Activated T-cell treated with anti-CD3 and anti-CD28 coated beads for 48 hours (primary cell): ENCODE data around the gene ALG8.
A peak's percentile ranks its signal among the peaks of the same experiment; 100 is the strongest.
"Not testable (repeated sequence)": the region's sequence is repeated elsewhere in the genome, so short reads cannot be mapped to it uniquely, and the experiment has no call there.

Experiments used
- DNase-seq: peaks from one replicate; pipeline ENCODE4 v3.0.0-alpha.2; 2020; ENCODE audit warnings: low read depth

The ALG8 gene

GRCh38 chr11:78100676-78101472, 38.6 kb downstream of the ALG8 start:
- DNase-seq, result no peak

DNA sequence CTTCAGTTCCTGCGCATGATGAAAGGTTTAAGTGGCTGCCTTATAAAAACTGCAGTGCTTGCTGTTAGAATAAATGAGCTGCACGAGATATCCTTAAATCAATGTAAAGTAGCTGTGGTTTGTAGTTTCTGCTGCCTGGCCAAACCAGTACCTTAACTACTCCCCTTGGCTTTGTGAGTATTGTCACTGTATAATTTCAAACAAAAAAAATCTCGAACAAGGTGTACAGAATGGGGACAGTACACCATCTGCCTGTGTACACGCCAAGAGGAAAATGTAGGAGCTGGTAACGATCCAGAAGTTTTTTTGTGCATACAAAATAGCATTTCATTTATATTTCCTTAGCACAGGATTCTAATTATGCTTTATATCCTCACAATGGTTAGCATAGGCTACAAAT, 39.2 kb downstream of the ALG8 start:
- DNase-seq, result no peak

- DNase-seq, result no peak
Measured at GRCh38 chr11:78099666-78100065, 39.8 kb downstream of the ALG8 start.

GRCh38 chr11:78097666-78098385, 41.6 kb downstream of the ALG8 start:
- no peak for DNase-seq

DNA sequence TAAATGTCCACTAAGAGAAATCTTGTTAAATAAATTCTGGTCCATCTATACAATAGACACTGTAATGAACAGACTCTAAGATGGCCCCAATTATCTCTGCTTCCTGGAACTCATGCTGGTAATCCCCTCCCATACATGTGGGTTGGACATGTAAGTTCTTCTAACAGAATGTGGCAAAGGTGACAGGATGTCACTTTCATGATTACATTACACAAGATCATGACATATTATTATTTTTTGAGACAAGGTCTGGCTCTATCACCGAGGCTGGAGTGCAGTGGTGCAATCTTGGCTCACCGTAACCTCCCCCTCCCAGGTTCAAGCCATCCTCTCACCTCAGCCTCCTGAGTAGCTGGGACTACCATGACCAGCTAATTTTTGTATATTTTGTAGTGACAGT, 45.2 kb downstream of the ALG8 start:
- DNase-seq, result no peak

DNA sequence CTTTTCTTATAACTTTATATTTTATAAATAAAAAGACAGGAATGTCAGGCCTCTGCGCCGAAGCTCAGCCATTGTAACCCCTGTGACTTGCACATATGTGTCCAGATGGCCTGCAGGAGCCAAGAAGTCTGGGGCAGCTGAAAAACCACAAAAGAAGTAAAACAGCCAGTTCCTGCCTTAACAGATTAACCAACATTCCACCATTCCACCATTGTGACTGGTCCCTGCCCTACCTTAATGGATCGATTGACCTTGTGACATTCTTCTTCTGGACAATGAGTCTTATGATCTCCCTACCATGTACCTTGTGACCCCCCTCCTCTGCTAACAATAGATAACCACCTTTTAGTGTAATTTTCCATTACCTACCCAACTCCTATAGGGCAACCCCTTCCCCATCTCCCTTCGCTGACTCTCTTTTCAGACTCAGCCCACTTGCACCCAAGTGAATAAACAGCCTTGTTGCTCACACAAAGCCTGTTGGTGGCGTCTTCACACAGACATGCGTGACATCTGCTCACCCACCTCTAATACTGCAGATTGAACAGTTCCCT, 52.8 kb downstream of the ALG8 start:
- DNase-seq, result not testable (repeated sequence)

DNA sequence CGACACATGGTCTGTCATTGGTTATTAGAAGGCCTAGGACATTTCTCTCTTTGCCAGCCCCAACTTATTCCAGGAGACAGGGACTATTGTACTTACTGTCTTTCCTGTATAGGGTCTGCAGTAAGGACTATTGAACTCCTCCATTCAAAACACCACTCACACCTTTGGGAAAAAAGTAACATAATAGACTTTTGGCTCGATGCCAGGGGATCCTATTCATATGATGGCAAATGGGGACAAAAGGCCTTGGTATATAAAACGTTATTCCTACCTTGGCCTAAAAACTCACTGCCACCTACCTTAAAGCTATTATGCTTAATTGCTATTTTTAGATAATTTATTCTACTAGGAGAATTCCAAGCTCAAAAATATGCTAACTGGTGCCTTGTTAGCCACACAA, 53.5 kb downstream of the ALG8 start:
- DNase-seq, result no peak

GRCh38 chr11:78084506-78084905, 54.9 kb downstream of the ALG8 start:
- DNase-seq, result not testable (repeated sequence)

DNA sequence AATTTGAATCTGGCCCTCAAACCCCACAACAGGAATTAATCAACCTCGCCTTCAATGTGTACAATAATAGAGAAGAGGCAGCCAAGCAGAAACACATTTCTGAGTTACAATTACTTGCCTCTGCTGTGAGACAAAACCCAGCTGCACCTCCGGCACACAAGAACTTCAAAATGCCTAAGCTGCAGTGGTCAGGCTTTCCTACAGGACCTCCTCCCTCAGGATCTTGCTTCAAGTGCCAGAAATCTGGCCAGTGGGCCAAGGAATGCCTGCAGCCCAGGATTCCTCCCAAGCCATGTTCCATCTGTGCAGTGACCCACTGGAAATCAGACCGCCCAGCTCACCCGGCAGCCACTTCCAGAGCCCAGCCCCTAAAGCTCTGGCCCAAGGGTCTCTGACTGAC, 56.4 kb downstream of the ALG8 start:
- DNase-seq, result no peak

GRCh38 chr11:78082146-78082545, 57.3 kb downstream of the ALG8 start:
- DNase-seq, result no peak

DNA sequence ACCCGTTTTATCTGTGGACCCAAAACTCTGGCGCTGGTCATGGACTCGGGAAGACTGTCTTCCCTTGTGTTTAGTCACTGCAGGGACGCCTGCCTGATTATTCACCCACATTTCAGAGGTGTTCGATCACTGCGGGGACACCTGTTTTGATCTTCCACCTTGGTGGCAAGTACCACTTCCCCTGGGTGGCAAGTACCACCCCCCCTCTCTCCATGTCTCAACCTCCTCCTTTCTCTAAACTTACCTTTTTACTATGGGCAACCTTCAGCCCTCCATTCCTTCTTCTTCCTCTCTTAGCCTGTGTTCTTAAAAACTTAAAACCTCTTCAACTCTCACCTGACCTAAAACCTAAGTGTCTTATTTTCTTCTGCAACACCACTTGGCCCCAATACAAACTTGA, 57.8 kb downstream of the ALG8 start:
- no peak for DNase-seq

- no peak for DNase-seq
Measured at GRCh38 chr11:78080818-78081495, 58.5 kb downstream of the ALG8 start.

- DNase-seq, result no peak
Measured at GRCh38 chr11:78080084-78080817, 59.2 kb downstream of the ALG8 start.

DNA sequence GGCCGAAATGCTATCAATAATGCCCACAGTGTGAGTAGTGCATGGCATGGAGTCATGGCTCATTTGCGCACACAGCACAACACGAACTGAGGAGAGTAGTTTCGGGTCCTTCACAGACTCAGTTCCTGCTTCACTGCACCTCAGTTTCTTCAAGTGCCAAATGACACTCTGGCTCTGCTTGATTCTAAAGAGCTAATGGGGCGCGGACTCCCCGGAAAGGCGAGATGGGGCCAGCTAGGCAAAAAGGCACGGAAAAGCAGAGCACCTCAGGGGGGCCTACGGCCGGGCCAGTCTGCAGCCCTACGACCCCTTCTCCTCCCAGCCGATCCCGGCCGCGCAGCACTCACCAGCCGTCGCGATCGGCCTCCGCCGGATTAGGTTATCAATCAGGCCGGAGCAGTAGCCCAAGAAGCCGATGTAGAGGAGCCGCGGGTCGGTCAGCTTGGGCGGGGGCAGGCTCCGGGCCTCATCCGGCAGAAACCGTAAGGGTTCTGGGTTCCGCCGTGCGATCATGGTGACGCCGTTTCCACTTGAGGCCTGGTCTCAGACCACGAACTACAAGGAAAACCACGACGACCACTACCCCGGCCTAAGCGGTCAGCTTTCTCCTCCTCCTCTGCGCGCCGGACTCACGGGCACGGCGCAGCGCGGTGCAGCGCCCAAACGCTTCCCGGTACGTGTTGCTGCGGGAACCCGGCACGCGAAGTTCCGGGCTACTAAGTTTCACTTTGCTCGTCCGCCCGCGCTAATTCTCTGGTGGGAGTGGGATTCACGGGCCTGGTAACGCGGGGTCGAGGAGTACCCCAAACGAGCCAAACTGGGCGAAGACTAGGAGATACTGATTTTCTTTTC, 60.0 kb downstream of the ALG8 start, which contains the start of gene NDUFC2:
Gene NDUFC2, minus strand, starts transcription at position 631 of the 852 bp plus-strand sequence. Its CDS starts 118 bp downstream, at position 513.
- DNase-seq, result peak; percentile 68

- no peak for DNase-seq
Measured at GRCh38 chr11:78078218-78079167, 60.9 kb downstream of the ALG8 start.

GRCh38 chr11:78077592-78077991, 61.8 kb downstream of the ALG8 start:
- DNase-seq, result not testable (repeated sequence)

GRCh38 chr11:78076733-78077403, 62.6 kb downstream of the ALG8 start:
- no peak for DNase-seq

GRCh38 chr11:78074756-78075155, 64.7 kb downstream of the ALG8 start:
- no peak for DNase-seq

DNA sequence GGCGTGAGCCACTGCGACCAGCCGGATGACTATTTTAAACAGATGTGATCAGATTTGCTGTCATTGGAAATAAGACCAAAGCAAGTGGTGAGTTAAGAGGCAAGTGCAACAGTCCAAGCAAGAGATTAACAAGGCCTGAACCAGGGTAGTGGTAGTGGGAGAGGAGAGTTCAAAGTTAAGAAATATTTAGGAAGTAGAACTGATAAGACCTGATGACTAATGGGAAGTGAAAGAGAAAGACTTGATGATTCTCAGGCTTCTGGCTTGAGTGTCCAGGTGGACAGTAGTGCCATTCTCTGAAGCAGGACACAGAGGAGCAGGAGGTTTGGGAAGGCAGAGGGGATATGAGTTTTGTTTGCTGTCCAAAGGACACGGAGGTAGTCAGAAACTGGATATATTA, 67.0 kb downstream of the ALG8 start:
- no peak for DNase-seq
